SK-N-SH (cell line): ENCODE results near the gene ROS1. TPM values are rescaled to one million over a fixed set of nuclear protein-coding genes. Genes with fewer than 3 reads are reported as not detected.

ENCODE experiments used
- CTCF ChIA-PET: fragments of 300-600, 350-600 bp; formaldehyde crosslinking; extraction: SDS; loops from one replicate; lab custom pipeline; 2021; lab: Yijun Ruan, JAX
- POLR2A ChIA-PET: fragments of 350-600 bp; sonication (Branson Sonifier 250); formaldehyde crosslinking; extraction: SDS; loops from one replicate; lab custom pipeline; 2020; ENCODE audit warnings: antibody characterized with exemption, inconsistent platforms; lab: Yijun Ruan, JAX
- DNase-seq: peaks from one replicate; pipeline ENCODE4 v3.0.0; 2012
- H2AFZ ChIP-seq: fragments of 200-600 bp; sonication (generic); 2 replicates; pipeline ENCODE4 v1.8.1; 2016; ENCODE audit warnings: antibody characterized with exemption, mild to moderate bottlenecking, low read depth
- H3F3A ChIP-seq: fragments of 200-600 bp; sonication (generic); replicated peaks from 2 replicates; pipeline ENCODE3; 2016; ENCODE audit warnings: antibody characterized with exemption, mild to moderate bottlenecking; ENCODE audit not compliant: insufficient read depth
- H3K27ac ChIP-seq, 2 experiments: fragments of 200-500 bp in 1 of 2; fragments of 200-600 bp in 1 of 2; sonication (Bioruptor generic) in 1 of 2; sonication (generic), shearing (Covaris generic) in 1 of 2; 2 replicates each; pipeline versions ENCODE4 v1.5.1 to v1.6.1; 2014 to 2016; ENCODE audit warnings: low read depth in 2 of 2, inconsistent platforms in 1 of 2, low read length in 1 of 2, mild to moderate bottlenecking in 1 of 2, mixed read lengths in 1 of 2
- H3K27me3 ChIP-seq: fragments of 200-600 bp; sonication (generic), shearing (Covaris generic); 2 replicates; pipeline ENCODE4 v1.6.1; 2016; ENCODE audit warnings: mixed run types; ENCODE audit not compliant: insufficient read depth
- H3K36me3 ChIP-seq, 2 experiments: fragments of 200-500 bp in 1 of 2; fragments of 200-600 bp in 1 of 2; sonication (Bioruptor generic) in 1 of 2; sonication (generic) in 1 of 2; replicated peaks in 1 of 2; 2 replicates each; pipeline versions ENCODE3 to v1.5.1; 2014 to 2016; ENCODE audit warnings: low read length in 1 of 2, mild to moderate bottlenecking in 1 of 2; ENCODE audit not compliant: insufficient read depth in 2 of 2, control insufficient read depth in 1 of 2
- H3K4me1 ChIP-seq, 2 experiments: fragments of 200-500 bp in 1 of 2; fragments of 200-600 bp in 1 of 2; sonication (Bioruptor generic) in 1 of 2; sonication (generic), shearing (Covaris generic) in 1 of 2; 2 replicates each; pipeline versions ENCODE4 v1.5.1 to v1.6.1; 2014 to 2016; ENCODE audit warnings: low read depth in 1 of 2, low read length in 1 of 2, mixed run types in 1 of 2; ENCODE audit not compliant: insufficient read depth in 2 of 2, control insufficient read depth in 1 of 2
- H3K4me2 ChIP-seq: fragments of 200-600 bp; sonication (generic), shearing (Covaris generic); 2 replicates; pipeline ENCODE4 v1.6.1; 2017; ENCODE audit warnings: mixed run types
- H3K4me3 ChIP-seq, 2 experiments: fragments of 200-500 bp in 1 of 2; fragments of 200-600 bp in 1 of 2; sonication (Bioruptor generic) in 1 of 2; sonication (generic), shearing (Covaris generic) in 1 of 2; 2 replicates each; pipeline versions ENCODE4 v1.5.1 to v1.8.1; 2014 to 2016; ENCODE audit warnings: low read depth in 2 of 2, inconsistent platforms in 1 of 2, low read length in 1 of 2, mild to moderate bottlenecking in 1 of 2, mixed read lengths in 1 of 2, moderate library complexity in 1 of 2
- H3K79me2 ChIP-seq: fragments of 200-600 bp; sonication (generic); 2 replicates; pipeline ENCODE4 v1.8.1; 2017; ENCODE audit warnings: mild to moderate bottlenecking; ENCODE audit not compliant: insufficient read depth
- H3K9ac ChIP-seq: fragments of 200-600 bp; sonication (generic); 2 replicates; pipeline ENCODE4 v1.6.1; 2017; ENCODE audit warnings: mixed run types
- H3K9me2 ChIP-seq: fragments of 200-600 bp; sonication (generic); 2 replicates; pipeline ENCODE4 v1.6.1; 2017; ENCODE audit warnings: mixed run types
- H3K9me3 ChIP-seq: fragments of 200-600 bp; sonication (generic); 2 replicates; pipeline ENCODE4 v1.6.1; 2017; ENCODE audit warnings: mixed run types, mild to moderate bottlenecking, moderate library complexity
- H4K20me1 ChIP-seq: fragments of 200-600 bp; sonication (generic); 2 replicates; pipeline ENCODE4 v1.6.1; 2017; ENCODE audit warnings: mild to moderate bottlenecking, mixed run types; ENCODE audit not compliant: insufficient read depth
- CTCF ChIP-seq: fragments of 200-600 bp; sonication (generic); IDR thresholded peaks from 2 replicates; pipeline ENCODE4 v1.6.1; 2017; ENCODE audit warnings: antibody characterized with exemption, mild to moderate bottlenecking, moderate library complexity
- ELF1 ChIP-seq: IDR thresholded peaks from 2 replicates; pipeline ENCODE4 v1.4.0; 2012
- EP300 ChIP-seq, 2 experiments: IDR thresholded peaks; 2 replicates each; pipeline versions ENCODE4 v1.4.0 to v1.6.1; 2012; ENCODE audit warnings: borderline replicate concordance in 1 of 2, low read depth in 1 of 2, low read length in 1 of 2
- EZH2phosphoT487 ChIP-seq: fragments of 200-600 bp; sonication (generic); IDR thresholded peaks from 2 replicates; pipeline ENCODE4 v1.6.1; 2017; ENCODE audit warnings: low read depth, mixed run types, mild to moderate bottlenecking, antibody characterized with exemption, moderate library complexity, borderline replicate concordance
- FOXJ3 ChIP-seq: sonication (generic); formaldehyde crosslinking; IDR thresholded peaks from 2 replicates; pipeline ENCODE4 v1.5.1; 2020; ENCODE audit warnings: mild to moderate bottlenecking, missing genetic modification reagents
- GABPA ChIP-seq: IDR thresholded peaks from 2 replicates; pipeline ENCODE4 v1.4.0; 2012; ENCODE audit warnings: low read depth, mild to moderate bottlenecking
- GATA2 ChIP-seq: sonication (generic); formaldehyde crosslinking; IDR thresholded peaks from 2 replicates; pipeline ENCODE4 v1.5.0; 2020; ENCODE audit warnings: mild to moderate bottlenecking, missing genetic modification reagents
- IRF3 ChIP-seq: fragments of 150-350 bp; IDR thresholded peaks from 2 replicates; pipeline ENCODE4 v1.6.1; 2016; ENCODE audit warnings: mild to moderate bottlenecking, low read depth, low read length
- MAX ChIP-seq: IDR thresholded peaks from 2 replicates; pipeline ENCODE4 v1.4.0; 2012; ENCODE audit warnings: low read depth
- NFIC ChIP-seq: IDR thresholded peaks from 2 replicates; pipeline ENCODE4 v1.4.0; 2012; ENCODE audit warnings: borderline replicate concordance
- NRF1 ChIP-seq: IDR thresholded peaks from 2 replicates; pipeline ENCODE4 v1.6.1; 2012; ENCODE audit warnings: low read depth, mild to moderate bottlenecking, low read length
- RCOR1 ChIP-seq: fragments of 150-350 bp; IDR thresholded peaks from 2 replicates; pipeline ENCODE4 v1.6.1; 2017; ENCODE audit warnings: antibody characterized with exemption, low read length
- RFX5 ChIP-seq: IDR thresholded peaks from 2 replicates; pipeline ENCODE4 v1.6.1; 2012; ENCODE audit warnings: mild to moderate bottlenecking, improper control_type of control experiment, low read length
- RXRA ChIP-seq: IDR thresholded peaks from 2 replicates; pipeline ENCODE4 v1.4.0; 2012; ENCODE audit warnings: low read depth, mild to moderate bottlenecking, borderline replicate concordance
- SIN3A ChIP-seq: IDR thresholded peaks from 2 replicates; pipeline ENCODE4 v1.6.1; 2012; ENCODE audit warnings: low read depth, mild to moderate bottlenecking, low read length, moderate library complexity, borderline replicate concordance
- SMC3 ChIP-seq: IDR thresholded peaks from 2 replicates; pipeline ENCODE4 v1.6.1; 2012; ENCODE audit warnings: low read depth, low read length, improper control_type of control experiment
- TAF1 ChIP-seq: IDR thresholded peaks from 2 replicates; pipeline ENCODE4 v1.6.1; 2012; ENCODE audit warnings: low read depth, mild to moderate bottlenecking, low read length, moderate library complexity, borderline replicate concordance
- TCF12 ChIP-seq: IDR thresholded peaks from 2 replicates; pipeline ENCODE4 v1.4.0; 2012
- TEAD4 ChIP-seq: IDR thresholded peaks from 2 replicates; pipeline ENCODE4 v1.4.0; 2012; ENCODE audit warnings: mild to moderate bottlenecking, borderline replicate concordance; ENCODE audit not compliant: insufficient read depth
- USF1 ChIP-seq: IDR thresholded peaks from 2 replicates; pipeline ENCODE4 v1.4.0; 2012; ENCODE audit warnings: low read depth, borderline replicate concordance
- USF2 ChIP-seq: fragments of 150-350 bp; IDR thresholded peaks from 2 replicates; pipeline ENCODE4 v1.6.1; 2017; ENCODE audit warnings: antibody characterized with exemption, low read length, low read depth, borderline replicate concordance
- WGBS: methylation state at CpG from one replicate; pipeline ENCODE4 v1.1.6; 2017; ENCODE audit warnings: low lambda C conversion rate; 5-methylcytosine and 5-hydroxymethylcytosine counted together
- polyA plus RNA-seq, 3 experiments: library from polyadenylated mRNA; depleted of rRNA; stranded (reverse); fragments of >200 nt; gene quantifications; 2 replicates each; pipeline ENCODE4 v1.2.3, GENCODE V29; 2012

ROS1 gene
- polyA plus RNA-seq, 1 of the 3 experiments (the other 2 are of a cell fraction): 1.8 TPM

GRCh38 chr6:117451671-117452070 is 25.9 kb upstream of the ROS1 start:
- ChIA-PET POLR2A (no interaction called here), CTCF (interaction anchor here (3.9 to 5.7 kb wide), 2 partner anchors 106 to 154 kb away, joined by 78 to 108 read pairs; partner anchors contain the start of gene GOPC)
- Histone ChIP-seq H3K9me3 (no peaks in the 10 kb centered on the region), H3F3A (peaks cover 8% of the 10 kb centered on the region), H3K9me2 (no peaks in the 10 kb centered on the region), H2AFZ (peak overlapping the region; percentile 91), H3K27me3 (no peaks in the 10 kb centered on the region), H3K4me1 (peaks cover 0 to 33% of the 10 kb centered on the region in 2 experiments; a peak in 3 of 4 replicates), H4K20me1 (no peaks in the 10 kb centered on the region), H3K79me2 (no peaks in the 10 kb centered on the region; the same call in 1 of the 2 replicates), H3K27ac (no peak overlapping the region), H3K36me3 (no peaks in the 10 kb centered on the region), H3K4me2 (no peak overlapping the region), H3K9ac (no peak overlapping the region), H3K4me3 (no peak overlapping the region)
- 43% methylated on average over 5 of the region's 5 CpGs for WGBS
- TF ChIP-seq EZH2phosphoT487 (no peak), NFIC (no peak), USF1 (no peak), TCF12 (no peak), SMC3 (no peak), USF2 (no peak), RFX5 (no peak), SIN3A (no peak), TAF1 (no peak), GABPA (no peak), EP300 (IDR thresholded peaks at IDR 0.05; ENCODE audit: borderline replicate concordance in 1 of 2, low read depth in 1 of 2, low read length in 1 of 2) (no peak)
- DNase-seq: no peak

GRCh38 chr6:117449549-117450439 is 24.1 kb upstream of the ROS1 start:
- H3K4me1 ChIP-seq: peaks cover 0 to 33% of the 10 kb centered on the region in 2 experiments; a peak in 3 of 4 replicates
- H3K27me3 ChIP-seq: no peaks in the 10 kb centered on the region
- no peaks in the 10 kb centered on the region for H3K79me2 ChIP-seq
- no peaks in the 10 kb centered on the region for H4K20me1 ChIP-seq
- H3K36me3 ChIP-seq: no peaks in the 10 kb centered on the region
- H3K9ac ChIP-seq: peak overlapping the region; percentile 63; the same call in 1 of the 2 replicates
- H3K27ac ChIP-seq: peak overlapping the region; percentile 90 to 96; a peak in 3 of 4 replicates
- peak; percentile 21 for DNase-seq
- H3K4me2 ChIP-seq: peak overlapping the region; percentile 79
- peak overlapping the region in 1 of 2 experiments; percentile 47; a peak in 2 of 4 replicates for H3K4me3 ChIP-seq
- H3K9me3 ChIP-seq: no peaks in the 10 kb centered on the region
- peaks cover 8% of the 10 kb centered on the region for H3F3A ChIP-seq
- POLR2A ChIA-PET: no interaction called here
- 14% methylated on average over 10 of the region's 10 CpGs for WGBS
- H2AFZ ChIP-seq: peak overlapping the region; percentile 91
- H3K9me2 ChIP-seq: no peaks in the 10 kb centered on the region
- CTCF ChIA-PET: interaction anchor here (0.6 to 5.7 kb wide), 46 partner anchors 9 to 477 kb away, joined by 3 to 108 read pairs (median 4); partner anchors contain the start of genes DCBLD1, GOPC and ROS1
- TF ChIP-seq ELF1: no peak
- TF ChIP-seq RXRA: no peak
- TF ChIP-seq FOXJ3 (CRISPR knock-in tag): no peak
- no peak for TF ChIP-seq RCOR1
- TF ChIP-seq GATA2 (CRISPR knock-in tag): no peak
- TF ChIP-seq IRF3: no peak
- TF ChIP-seq USF1: no peak
- no peak for TF ChIP-seq MAX
- TF ChIP-seq TEAD4: no peak
- no peak for TF ChIP-seq TCF12
- TF ChIP-seq NRF1: no peak
- TF ChIP-seq CTCF: peak; percentile 83
